ENCODE results near the gene OTUD7B.
"Not testable (repeated sequence)": the region's sequence is repeated elsewhere in the genome, so short reads cannot be mapped to it uniquely, and the experiment has no call there.

OTUD7B gene

GRCh38 chr1:149945206-149945605 lies 65.3 kb downstream of the OTUD7B start:
- DNase-seq (ENCODE audit: low spot score): no peak

GRCh38 chr1:149942885-149943284 lies 67.6 kb downstream of the OTUD7B start:
- DNase-seq (ENCODE audit: low spot score): no peak

DNA sequence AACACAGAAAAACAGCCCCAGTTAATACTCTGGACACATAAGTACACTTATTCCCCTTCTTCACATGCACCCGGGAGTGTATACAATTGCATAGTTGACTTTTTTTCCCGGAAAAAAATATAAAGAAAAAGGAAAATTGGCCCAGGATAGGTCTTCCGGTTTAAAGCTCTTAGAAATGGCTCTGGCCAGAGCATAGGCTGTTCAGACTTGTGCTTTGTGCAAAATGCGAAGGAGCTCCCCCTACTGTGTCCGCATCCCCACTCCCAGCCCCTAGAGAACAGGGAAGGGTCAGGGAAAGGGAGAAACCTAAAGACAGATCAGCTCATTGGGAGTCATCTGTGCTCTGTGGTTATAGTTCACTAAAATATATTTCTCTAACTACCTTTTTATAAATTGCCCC lies 68.3 kb downstream of the OTUD7B start:
- peak; percentile 69 for DNase-seq (ENCODE audit: low spot score)

DNA sequence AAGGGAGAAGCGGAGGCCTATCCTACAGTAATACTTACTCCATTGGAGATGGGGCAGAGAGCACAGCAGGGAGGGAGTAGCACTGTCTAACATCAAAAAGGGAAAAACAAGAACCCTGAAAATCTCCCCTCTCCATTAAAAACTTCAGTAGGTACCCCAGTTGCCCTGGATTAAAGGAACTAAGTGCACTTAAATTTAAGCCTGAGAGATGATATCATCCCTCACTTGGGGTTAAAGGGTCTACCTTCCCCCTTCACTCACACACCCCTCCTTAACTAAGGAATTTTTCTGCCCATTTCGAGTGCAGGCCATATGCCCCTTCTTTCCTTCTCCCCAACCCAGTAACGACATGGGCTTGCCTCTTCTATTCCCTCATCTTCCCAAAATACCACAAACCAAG lies 70.1 kb downstream of the OTUD7B start:
- DNase-seq (ENCODE audit: low spot score): no peak

- DNase-seq (ENCODE audit: low spot score): not testable (repeated sequence)
Observed at GRCh38 chr1:149938668-149939003, 71.9 kb downstream of the OTUD7B start.

DNA sequence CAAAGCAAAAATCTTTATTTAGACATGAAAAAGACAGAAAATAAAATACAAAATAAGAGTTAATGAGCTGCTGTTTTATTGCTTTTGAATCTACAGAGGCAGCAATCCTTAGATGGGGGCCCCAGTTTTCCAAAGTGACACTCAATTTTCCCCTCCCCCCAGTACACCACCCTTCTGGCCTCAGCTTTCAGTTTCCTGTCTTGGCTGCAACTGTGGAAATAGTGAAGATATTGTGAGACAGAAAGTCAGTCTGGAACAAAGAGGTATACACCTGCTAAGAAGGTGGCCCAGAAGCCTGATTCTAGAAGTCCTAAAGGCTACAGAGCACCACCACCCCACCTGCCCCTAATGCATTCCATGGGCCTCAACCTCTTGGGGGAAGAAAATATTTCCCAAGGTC lies 72.8 kb downstream of the OTUD7B start:
- DNase-seq (ENCODE audit: low spot score): no peak

DNA sequence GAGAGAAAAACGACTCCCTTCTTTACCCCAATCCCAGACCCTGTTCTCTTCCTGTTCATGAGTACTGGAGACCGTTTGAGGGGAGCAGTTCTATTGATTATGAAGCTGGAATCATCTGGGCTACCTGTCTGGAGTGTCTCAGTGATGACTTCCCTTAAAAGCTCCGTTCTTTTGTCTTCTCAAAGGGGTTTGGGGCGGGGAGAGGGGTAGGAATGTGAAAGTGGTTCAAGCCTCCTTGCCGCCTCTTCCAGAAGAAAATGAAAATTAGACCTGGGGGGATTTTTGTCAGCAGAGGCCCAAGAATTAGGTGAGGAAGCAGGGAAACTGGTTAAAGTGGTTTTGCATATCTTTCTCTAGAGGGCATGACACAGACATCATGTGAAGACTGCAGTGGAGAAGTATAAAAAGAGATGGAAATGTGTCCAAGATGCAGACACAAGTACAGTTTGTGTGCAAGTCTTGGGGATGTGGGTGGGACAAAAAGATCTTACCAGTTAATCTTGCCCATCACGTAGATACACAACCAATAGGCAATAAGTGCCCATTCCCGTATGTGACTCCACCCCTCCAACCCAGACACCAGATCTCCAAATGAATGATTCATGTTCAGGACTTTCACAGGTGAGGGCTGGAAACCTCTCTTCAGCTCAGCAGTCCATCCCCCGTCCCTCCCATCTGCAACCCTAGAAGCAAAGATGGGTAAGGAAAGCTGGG lies 73.4 kb downstream of the OTUD7B start:
- DNase-seq (ENCODE audit: low spot score): no peak

DNA sequence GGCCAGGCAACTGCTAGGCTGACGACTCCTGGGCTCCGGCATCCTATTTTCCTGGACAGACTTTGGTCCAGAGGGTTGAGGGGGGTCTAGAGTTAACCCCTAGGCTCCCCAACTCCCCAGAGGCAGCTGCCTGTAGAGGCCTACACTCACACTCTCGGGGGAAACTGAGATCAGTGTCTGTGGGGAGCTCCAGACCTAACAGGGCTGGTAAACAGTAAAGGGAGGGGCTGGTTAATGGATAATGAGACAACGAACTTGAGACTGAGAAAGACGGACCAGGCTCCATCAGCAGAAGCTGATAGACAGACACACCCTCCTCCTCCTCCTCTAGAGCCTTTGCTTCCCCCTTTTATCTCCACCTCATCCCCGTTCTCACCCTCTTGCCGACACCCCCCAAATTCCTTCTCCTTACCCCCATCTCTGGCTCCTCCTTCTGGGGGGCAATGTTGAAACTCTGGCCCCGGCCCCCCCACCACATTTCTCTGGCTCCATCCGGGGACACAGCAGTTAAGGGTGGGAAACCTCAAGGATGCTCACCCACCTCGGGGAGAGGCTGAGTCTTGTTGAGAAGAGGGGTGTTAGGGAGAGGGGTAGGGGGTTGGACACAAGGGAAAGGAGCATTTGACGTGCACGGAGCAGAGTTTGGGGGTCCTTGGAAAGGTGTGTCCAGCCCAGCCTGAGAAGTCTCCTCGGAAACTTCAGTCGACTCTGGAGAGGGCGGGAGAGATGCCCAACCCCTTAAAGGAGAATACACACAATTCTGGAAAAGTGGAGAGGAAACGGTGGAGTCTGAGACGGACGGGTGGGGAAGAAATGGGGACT lies 74.1 kb downstream of the OTUD7B start, which contains the start of gene MTMR11:
TSS of gene MTMR11 (minus strand) at position 710 of the 822 bp plus-strand sequence. CDS start at position 478, 232 bp downstream.
- DNase-seq (ENCODE audit: low spot score): no peak

- DNase-seq (ENCODE audit: low spot score): no peak
Observed at GRCh38 chr1:149934356-149934755, 76.2 kb downstream of the OTUD7B start.

- DNase-seq (ENCODE audit: low spot score): no peak
Observed at GRCh38 chr1:149933208-149933607, 77.3 kb downstream of the OTUD7B start.

DNA sequence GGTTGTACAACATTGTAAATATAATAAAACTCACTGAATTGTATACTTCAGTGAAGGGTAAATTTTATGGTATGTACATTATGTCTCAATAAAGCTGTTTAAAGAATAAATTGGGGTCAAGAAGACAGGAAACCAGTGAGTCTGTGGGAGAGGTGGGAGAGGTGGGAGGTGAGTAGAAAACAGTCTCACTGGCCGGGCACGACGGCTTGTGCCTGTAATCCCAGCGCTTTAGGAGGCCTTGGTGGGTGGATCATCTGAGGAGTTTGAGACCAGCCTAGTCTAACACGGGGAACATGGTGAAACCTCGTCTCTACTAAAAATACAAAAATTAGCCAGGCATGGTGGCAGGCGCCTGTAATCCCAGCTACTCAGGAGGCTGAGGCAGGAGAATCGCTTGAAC lies 78.1 kb downstream of the OTUD7B start:
- no peak for DNase-seq (ENCODE audit: low spot score)

DNA sequence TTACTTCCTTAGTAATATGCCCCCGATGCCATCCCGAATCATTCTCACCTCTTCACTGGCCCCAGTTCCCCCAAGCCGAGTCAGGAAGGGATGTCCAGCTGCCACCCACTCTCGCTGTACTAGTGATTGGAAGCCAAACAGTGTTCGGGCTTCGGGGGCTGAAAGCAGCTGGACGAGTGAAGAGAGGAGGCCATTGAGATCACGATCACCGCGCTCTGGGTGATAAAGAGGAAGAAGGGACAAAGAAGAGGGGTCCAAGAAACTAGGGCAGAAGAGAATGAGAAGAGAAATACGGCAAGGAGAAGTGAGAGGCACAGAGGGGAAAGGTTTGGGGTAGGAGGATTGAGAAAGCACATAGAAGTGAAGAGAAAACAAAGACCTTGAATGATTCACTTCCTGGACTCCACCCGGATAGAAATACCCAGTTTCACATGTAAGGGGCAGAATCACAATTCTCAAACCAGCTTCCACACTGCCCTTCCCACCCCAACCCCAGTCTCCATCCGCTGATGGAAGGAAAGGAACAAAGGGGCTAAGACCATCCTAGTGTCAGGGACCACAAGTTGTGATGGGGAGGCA lies 79.2 kb downstream of the OTUD7B start:
- DNase-seq (ENCODE audit: low spot score): no peak

DNA sequence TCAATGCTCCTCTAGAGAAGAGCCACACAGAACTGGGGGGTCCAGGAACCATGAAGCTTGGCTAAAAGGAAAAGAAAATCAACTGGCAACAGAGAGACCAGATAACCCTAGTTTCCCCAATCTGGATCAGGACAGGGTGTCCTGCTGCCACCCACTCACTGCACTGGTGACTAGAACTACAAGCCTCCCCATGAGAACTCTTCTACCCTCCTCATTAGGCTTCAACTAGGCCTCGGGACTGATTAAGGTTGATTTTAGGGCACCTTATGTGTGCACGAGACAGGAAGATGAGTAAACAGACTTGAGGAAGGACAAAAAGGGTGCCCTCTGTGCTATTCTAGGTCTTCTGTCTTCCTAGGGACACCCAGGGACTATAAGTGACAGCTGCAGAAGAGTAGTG lies 80.7 kb downstream of the OTUD7B start:
- DNase-seq (ENCODE audit: low spot score): no peak

DNA sequence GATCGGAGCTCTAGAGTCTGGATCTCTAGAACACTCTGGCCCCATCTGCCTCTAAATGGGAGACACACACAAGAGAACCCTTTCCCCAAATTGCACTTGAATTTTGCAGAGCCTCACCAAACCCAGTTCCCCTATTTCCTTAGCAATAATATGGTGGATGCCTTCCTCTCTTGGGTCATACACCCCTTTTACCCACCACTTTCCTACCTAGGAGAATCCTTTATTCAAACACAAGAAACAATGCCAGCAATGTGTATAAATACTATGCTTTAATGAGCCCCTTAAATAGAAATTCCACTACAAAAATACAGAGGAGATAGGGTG lies 82.2 kb downstream of the OTUD7B start:
- no peak for DNase-seq (ENCODE audit: low spot score)

GRCh38 chr1:149927563-149928400 lies 82.7 kb downstream of the OTUD7B start, which contains the start of gene SF3B4:
Gene SF3B4 (minus strand): TSS chr1:149927803. CDS start chr1:149927759, 44 bp downstream.
- peak; percentile 97 for DNase-seq (ENCODE audit: low spot score)

DNA sequence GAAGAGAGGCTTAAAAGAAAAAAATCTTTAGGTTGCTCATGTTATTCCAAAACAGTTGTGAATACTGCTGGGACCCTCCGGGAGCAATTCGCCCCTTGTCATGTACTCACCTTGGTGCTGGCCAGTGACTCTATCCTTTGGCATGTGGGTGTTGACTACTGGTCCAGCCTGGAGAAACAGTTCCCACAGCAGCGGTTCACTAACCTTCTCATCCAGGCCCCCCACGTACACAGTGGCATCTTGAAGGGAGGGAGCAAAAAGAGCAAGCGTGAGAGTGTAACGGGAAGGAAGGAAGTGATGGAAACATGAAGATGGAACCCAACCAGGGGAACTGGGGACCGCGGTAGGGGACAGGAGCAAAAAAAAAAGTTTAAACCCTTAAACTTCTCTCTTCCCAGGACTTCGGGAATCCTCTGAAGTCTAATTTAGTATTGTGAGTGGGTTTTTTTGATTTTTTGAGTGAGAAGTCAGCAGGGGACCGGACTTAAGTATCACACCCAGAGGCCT lies 83.4 kb downstream of the OTUD7B start:
- no peak for DNase-seq (ENCODE audit: low spot score)

DNA sequence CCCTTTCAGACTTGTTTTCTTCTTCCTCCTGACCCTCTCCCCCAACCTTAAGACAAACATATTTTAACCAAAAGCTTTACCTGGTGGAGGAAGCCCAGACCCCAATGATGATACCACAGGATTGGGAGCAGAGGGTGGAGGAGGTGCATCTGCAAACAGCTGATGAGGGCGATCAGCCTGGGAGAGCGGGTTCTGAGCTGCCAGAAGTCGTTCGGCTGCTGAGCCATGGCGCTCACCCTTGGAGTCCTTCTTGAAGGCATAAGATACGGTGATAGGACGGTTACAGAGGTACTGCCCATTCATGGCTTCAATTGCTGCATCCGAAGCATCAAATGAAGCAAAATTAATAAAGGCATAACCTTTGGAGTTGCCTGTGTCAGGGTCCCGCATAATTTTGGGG lies 84.2 kb downstream of the OTUD7B start:
- no peak for DNase-seq (ENCODE audit: low spot score)

GRCh38 chr1:149925751-149926150 lies 84.8 kb downstream of the OTUD7B start:
- no peak for DNase-seq (ENCODE audit: low spot score)

GRCh38 chr1:149925345-149925744 lies 85.2 kb downstream of the OTUD7B start:
- no peak for DNase-seq (ENCODE audit: low spot score)

- no peak for DNase-seq (ENCODE audit: low spot score)
Observed at GRCh38 chr1:149923626-149924025, 86.9 kb downstream of the OTUD7B start.

DNA sequence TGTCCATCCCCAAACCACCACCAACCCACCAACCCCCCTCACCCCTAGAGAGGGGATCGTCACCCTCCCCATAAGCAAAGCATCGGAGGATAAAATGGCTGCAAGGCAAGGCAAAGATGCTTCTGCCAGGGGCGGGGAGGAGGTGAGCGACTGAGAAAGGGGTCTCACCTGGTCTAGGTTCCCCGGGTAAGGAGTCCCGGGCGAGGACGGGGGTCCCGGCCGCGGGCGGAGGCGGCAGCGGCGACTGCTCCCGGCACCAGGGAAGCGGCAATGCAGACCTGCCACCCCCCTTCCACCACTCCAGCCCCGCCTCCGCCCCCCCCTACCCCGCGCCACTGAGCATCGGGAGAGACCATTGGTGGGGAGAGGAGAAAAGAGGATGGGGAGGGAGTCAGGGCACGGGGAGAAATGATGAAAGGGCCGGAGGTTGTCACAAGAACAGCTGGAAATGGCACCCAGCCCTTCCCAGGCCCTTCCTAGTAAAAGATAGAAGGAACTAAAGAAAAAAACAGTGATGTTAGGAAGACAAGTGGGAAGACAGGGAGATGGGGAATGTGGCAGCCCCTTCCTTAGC lies 92.9 kb downstream of the OTUD7B start, which contains the start of gene SV2A:
TSS of gene SV2A (minus strand) at position 274 of the 574 bp plus-strand sequence. CDS start 4,004 bp downstream, outside the sequence.
- peak; percentile 79 for DNase-seq (ENCODE audit: low spot score)

- DNase-seq (ENCODE audit: low spot score): no peak
Observed at GRCh38 chr1:149916898-149917252, 93.7 kb downstream of the OTUD7B start.

Data from D341Med (cell line).